Measurements from ENCODE around the gene RTN4RL2.
"Not testable (repeated sequence)": the region's sequence is repeated elsewhere in the genome, so short reads cannot be mapped to it uniquely, and the experiment has no call there.

Gene RTN4RL2

GRCh38 chr11:57444362-57445121, 15.8 kb upstream of the RTN4RL2 start:
- TF ChIP-seq CTCF (IDR thresholded peaks at IDR 0.05; ENCODE audit: insufficient read depth, missing control alignments): no peak
- DNase-seq (ENCODE audit: insufficient read length, low spot score) (no peak), FAIRE-seq (no peak)

- FAIRE-seq; DNase-seq (ENCODE audit: insufficient read length, low spot score): not testable (repeated sequence)
Observed at GRCh38 chr11:57445122-57445394, 15.3 kb upstream of the RTN4RL2 start.

GRCh38 chr11:57446055-57446454, 14.3 kb upstream of the RTN4RL2 start:
- FAIRE-seq (no peak), DNase-seq (ENCODE audit: insufficient read length, low spot score) (no peak)
- no peak for TF ChIP-seq CTCF (IDR thresholded peaks at IDR 0.05; ENCODE audit: insufficient read depth, missing control alignments)

GRCh38 chr11:57453543-57454177, 6.7 kb upstream of the RTN4RL2 start:
- FAIRE-seq (no peak), DNase-seq (ENCODE audit: insufficient read length, low spot score) (no peak)
- no peak for TF ChIP-seq CTCF (IDR thresholded peaks at IDR 0.05; ENCODE audit: insufficient read depth, missing control alignments)

GRCh38 chr11:57456960-57457642, 3.2 kb upstream of the RTN4RL2 start:
- peak; percentile 89 for TF ChIP-seq CTCF (IDR thresholded peaks at IDR 0.05; ENCODE audit: insufficient read depth, missing control alignments)
- no peak for FAIRE-seq

GRCh38 chr11:57457643-57458023, 2.7 kb upstream of the RTN4RL2 start:
- no peak for FAIRE-seq
- no peak for TF ChIP-seq CTCF (IDR thresholded peaks at IDR 0.05; ENCODE audit: insufficient read depth, missing control alignments)
- DNase-seq (ENCODE audit: insufficient read length, low spot score): no peak

More at GRCh38 chr11:57456960-57457642, 3.2 kb upstream of the RTN4RL2 start:
- no peak for DNase-seq (ENCODE audit: insufficient read length, low spot score)

- TF ChIP-seq CTCF (IDR thresholded peaks at IDR 0.05; ENCODE audit: insufficient read depth, missing control alignments): no peak
- DNase-seq (ENCODE audit: insufficient read length, low spot score) (no peak), FAIRE-seq (no peak)
Observed at GRCh38 chr11:57458060-57458409, 2.3 kb upstream of the RTN4RL2 start.

All from D721Med (cell line).